AG20443 (cell line): ENCODE data around the gene SFMBT2.
A peak's percentile ranks its signal among the peaks of the same experiment; 100 is the strongest.

Source experiments
- DNase-seq: peaks from one replicate; pipeline ENCODE4 v3.0.0; 2012; ENCODE audit warnings: low spot score, mixed read lengths

The SFMBT2 gene

DNA sequence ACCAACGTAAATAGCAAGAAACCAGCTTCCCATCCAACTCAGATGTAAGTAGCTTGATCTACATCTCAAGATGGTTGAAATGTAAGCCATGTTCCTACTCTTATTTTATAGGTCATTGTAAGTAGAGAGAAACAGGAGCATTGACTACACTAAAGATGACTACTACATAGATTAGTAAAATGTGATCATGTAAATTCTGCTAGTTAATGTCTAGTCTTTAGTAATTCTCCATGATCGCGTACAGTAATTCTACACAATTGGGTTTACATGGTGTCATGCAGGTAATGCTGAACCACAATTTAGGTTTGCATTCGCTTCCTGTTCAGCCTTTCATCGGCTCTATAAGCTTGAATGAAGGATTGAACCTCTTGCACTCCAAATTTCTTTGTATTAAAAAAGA, 14.9 kb upstream of the SFMBT2 start:
- DNase-seq, result no peak

- no peak for DNase-seq
Observed at GRCh38 chr10:7424919-7425318, 14.1 kb upstream of the SFMBT2 start.

GRCh38 chr10:7424315-7424714, 13.5 kb upstream of the SFMBT2 start:
- DNase-seq, result no peak

DNA sequence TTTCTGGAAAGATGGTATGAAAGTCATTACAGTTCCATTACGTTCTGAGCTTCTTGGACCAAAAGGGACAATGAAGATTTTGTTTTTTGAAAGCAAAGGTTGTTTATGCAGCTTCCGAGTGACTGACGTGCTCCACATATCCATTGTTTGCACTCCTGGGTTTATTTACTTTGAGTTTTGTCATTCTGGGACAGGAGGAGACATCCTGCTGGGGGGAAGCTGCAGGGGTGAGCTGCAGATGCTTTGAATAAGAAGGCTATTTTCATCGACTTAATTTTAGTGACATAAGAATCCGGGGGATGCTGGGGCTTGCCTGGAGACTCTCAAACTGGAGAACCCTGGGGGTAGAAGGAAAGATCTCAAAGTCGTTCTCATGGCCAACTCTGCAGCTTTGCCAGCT, 12.7 kb upstream of the SFMBT2 start:
- DNase-seq, result no peak

DNA sequence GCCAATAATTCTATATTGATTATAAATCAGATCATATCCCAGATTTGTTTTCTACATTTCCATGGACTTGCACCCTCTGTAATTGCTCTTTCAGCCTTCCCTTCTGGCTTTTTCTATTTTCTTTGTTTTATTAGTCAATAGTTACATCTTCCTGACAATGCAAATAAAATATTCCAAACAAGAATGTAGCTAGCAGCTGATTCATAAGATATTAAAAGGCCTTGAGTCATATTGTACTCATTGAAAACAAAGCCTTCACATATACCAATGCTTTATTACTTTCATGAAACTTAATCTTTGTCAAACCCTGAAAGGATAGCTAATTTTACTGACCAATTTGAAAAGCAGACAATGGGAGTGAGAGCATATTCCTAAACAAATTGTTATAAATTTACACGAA, 10.7 kb upstream of the SFMBT2 start:
- DNase-seq, result no peak

DNA sequence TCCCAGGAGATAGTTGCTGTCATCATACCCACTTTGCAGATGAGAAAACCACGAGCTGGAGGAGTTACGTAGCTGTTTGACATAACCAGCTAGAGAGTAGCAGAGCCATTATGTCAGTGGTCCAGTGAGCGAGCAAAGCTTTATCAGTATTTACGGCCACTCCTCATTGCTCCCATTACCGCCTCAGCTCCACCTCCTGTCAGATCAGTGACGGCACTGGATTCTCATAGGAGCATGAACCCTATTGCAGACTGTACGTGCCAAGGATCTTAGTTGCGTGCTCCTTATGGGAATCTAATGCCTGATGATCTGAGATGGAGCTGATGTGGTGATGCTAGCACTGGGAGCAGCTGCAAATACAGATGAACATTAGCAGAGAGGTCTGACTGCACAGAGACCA, 9.2 kb upstream of the SFMBT2 start:
- no peak for DNase-seq

DNA sequence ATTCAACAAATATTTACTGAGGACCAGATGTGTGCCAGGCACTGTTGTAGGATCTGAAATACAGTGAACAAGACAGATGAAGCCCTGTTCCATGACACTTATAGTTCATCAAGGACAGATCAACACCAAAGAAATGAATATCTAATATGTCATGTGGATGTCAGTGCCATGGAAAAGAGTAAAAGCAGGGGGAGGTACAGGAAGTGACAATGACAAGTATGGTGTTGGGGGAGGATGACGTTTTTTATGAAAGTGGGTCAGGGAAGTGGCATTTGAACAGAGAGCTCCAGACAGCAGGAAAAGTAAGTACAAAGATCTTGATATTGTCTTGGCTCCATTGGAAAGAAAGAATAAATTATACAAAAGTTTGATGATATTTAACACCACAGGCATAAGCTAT, 7.0 kb upstream of the SFMBT2 start:
- DNase-seq, result no peak

DNA sequence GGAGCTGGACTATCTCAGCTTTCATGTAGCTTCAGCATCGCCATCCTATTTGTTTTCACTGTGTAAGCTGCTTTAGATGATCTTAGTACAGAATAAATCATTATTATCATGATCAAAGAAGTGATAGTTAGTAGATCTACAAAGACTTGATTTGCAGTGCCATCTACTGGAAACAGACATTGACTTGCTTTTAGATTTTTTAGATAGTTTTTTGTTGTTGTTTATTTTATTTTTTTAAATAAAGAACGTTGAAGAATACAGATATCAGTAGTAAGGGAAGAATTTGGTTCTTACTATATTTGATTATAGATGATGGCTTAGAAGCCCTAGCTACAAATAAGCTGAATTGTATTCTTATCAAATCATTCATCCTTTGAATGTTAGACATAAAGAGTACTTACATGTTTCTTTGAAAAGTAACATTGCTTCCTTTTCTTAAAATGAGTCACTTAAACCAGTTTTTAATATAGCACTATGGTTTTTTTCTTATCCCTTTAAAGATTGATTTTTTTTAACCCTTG, 6.3 kb upstream of the SFMBT2 start:
- DNase-seq, result no peak

GRCh38 chr10:7414766-7415165, 3.9 kb upstream of the SFMBT2 start:
- no peak for DNase-seq

DNA sequence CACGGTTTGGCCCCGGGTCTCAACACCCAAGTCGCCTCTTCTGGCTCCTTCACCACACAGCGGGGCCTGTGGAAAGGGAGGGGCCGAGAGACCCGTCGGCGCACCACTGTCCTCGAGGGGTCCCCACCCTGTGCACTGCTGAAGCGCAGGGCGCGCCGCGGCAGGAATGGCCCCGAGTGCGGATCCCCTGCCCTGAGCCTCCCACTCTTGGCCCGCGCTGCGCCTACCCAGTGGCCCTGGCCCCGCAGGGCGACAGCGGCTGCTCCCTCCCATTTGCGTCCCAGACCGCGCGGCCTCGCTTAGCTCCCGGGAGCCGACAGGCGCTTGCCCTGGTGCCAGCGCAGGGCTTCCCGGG, 2.1 kb upstream of the SFMBT2 start:
- no peak for DNase-seq

- DNase-seq, result no peak
Observed at GRCh38 chr10:7412237-7412927, 1.5 kb upstream of the SFMBT2 start.

DNA sequence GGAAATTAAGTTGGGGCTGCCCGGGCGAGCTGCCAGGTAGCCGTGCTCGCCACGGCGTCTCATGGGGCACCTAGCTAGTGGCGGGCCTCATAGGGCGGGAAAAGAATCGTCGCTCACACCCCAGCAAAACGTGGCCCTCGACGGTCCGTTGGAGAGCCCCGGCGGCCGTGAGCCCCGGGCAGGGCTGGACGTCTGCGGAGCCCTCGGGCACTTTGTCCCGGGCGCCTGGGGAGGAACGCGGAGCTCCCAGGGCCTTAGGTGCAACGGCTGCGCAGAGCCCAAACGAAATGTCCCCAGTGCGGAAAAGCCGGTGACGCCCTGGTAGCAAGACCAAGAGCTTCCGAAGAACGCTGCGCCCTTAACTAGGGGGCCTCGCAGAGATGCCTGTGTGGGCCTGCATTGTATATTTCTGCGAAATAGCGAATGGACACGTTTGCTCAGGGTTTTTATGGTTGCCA, 866 bp upstream of the SFMBT2 start:
- DNase-seq, result no peak

- no peak for DNase-seq
Observed at GRCh38 chr10:7410301-7410861, 453 bp downstream of the SFMBT2 start.

- DNase-seq, result no peak
Observed at GRCh38 chr10:7409732-7410168, 1.1 kb downstream of the SFMBT2 start.

DNA sequence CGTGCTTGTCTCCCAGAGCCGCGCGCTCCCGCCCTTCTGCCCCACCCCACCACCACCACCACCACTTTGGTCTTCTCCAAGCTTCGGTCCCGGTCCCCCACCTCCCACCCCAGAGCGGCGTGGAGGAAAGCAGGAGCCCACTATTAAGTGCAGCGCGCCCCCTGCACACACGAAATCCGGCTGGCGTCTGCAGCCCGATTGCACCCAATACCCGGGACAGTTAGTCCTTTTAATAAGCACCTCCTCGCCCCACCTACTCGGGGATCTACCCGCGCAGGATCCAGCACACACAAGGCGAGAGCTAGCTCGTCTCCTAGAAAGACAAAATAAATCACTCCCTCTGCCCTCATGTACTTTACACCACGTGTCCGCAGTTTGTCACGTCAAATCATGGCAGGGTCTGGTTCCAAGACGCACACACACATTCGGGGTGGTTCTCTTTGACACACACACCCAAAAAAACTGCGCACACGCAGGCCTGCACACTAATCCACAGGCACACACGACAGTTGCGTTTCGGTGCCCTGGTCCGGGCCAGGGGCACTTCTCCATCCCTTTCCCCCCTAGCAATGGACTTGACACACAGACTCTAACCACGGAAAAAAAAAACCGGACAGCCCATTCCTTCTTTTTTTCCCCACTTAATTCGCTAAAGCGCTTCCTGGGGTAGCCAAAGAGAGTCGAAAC, 1.6 kb downstream of the SFMBT2 start:
- no peak for DNase-seq

- peak; percentile 60 for DNase-seq
Observed at GRCh38 chr10:7408291-7409044, 2.4 kb downstream of the SFMBT2 start.

GRCh38 chr10:7407368-7408290, 3.2 kb downstream of the SFMBT2 start:
- no peak for DNase-seq

- DNase-seq, result no peak
Observed at GRCh38 chr10:7406712-7407333, 4.0 kb downstream of the SFMBT2 start.

DNA sequence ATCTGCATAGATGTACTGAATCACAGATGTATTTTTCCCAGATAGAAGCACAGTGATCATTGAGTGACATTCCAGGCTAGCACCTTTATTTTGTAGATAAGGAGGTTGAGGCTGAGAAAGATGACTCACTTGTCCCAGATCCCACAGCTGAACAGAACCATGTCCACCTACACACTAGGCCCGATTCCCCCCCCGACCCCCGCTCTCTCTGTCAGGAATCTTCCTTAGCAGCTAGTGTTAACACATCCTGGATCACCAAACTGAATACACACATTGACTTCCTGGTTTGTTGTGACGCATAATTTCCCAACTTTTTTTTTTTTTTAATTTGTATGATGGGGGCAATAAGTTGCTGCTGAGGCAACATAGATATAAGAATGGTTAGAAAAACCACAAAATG, 5.2 kb downstream of the SFMBT2 start:
- no peak for DNase-seq

GRCh38 chr10:7403620-7404019, 7.2 kb downstream of the SFMBT2 start:
- no peak for DNase-seq

DNA sequence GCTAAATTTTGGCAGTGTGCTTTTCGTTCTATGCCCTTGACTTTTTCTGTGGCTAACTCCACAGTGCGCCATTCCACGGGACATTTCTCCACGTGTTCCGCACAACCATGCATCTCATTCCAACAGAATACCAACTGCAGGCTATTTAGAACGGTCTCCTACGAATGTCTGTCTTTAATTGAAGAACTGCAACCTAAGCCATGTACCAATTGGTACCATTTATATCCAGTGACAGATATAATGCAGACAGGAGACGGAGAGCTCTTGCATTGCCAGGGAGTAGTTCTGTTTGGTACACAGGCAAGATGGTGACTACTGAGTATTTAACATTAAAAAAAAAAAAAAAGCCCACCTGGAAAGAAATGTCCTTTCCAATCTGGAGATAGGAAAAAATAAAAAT, 9.1 kb downstream of the SFMBT2 start:
- DNase-seq, result no peak
